Dermis microvascular lymphatic vessel endothelial cell (primary cell): Measurements from ENCODE around the gene POLL. TPM values are rescaled to one million over a fixed set of nuclear protein-coding genes. Genes with fewer than 3 reads are reported as not detected.
"Not testable (repeated sequence)": the region's sequence is repeated elsewhere in the genome, so short reads cannot be mapped to it uniquely, and the experiment has no call there.

ENCODE experiments used
- DNase-seq, 2 donors: peaks; one replicate each; pipeline versions ENCODE4 v3.0.0 to v3.0.0-alpha.2; 2010; ENCODE audit warnings: low read depth in 2 of 2
- total RNA-seq: library from RNA; depleted of rRNA; stranded (reverse); fragments of >200 nt; gene quantifications from 2 replicates; pipeline ENCODE4 v1.2.1, GENCODE V29; 2014

The POLL gene
- total RNA-seq, 1 donor from 2014 or later, result 5.6 TPM

DNA sequence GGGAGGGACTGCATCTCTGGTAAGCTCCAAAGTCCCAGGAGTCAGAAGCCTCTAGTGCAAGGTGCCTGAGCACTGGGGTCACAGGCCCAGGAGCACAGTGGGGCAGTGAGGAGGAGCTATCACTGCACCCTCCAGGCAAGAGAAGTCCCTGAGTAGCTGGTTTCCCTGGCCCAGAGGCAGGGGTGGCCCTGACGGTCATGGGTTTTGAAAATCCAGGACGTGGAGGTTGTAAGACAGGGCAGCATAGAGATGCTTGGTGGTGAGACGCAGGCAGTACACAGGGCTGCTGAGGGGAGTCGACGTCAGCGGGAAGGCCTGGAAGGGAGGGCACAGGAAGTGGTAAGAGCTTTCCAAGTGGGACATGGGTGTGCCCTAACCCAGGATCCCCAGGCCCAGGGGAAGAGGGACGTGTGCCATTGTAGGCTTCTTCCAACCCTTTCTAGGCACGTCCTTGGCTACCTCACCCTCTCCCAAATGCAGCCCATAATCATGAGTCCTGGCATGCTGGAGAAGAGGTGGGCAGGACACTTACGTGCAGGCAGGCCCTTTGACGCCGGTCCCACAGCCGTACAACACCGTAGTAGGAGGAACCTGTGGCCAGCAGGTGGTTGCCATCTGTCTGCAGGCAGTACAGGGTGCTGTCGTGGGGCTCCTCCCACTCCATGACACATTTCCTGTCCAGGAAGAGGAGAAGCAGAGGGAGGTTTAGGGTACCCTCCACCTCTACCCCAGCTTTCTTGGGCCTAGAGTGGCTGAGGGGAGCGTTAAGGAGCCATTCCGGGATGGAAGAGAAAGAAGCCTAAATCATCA is 23.2 kb upstream of the POLL start:
- no peak for DNase-seq

DNA sequence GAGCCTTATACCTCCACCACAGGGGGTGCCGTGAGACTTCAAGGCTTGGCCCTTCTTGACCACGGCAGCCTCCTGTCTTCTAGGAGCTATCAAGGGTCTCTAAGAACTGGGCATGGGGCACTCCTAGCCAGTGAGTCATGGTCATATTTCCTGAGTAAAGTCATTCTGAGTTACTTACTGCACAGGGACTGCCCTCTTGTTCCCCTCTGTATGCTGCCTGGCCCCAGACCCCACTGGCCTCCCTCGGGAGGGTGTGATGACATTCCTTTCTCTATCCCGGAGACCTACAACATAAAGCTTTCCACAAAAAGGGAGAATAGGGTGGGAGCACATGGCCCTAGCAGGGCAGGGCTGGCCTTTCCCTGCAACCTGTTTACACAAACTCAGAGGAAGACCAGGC is 21.4 kb upstream of the POLL start:
- DNase-seq, result peak in 1 of 2 donors; percentile 36

DNA sequence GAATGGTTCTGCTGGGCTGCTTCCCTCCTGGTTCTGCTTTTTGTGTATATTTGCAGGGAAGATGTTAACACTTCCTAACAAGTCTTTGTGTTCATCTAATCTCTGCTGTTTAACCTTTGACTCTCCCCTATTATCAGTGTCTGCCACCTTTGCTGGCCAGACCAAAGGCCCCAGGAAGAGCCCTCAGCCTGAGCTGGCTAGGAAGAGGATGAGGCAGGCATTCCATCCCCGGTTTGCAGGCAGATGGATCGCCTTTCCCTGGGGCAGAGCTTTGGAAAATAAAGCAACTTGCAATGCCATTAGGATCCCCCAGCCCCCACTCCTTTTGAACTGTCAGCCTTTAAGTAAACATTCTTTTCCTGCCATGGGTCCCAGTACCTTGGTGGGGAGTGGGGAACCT is 19.1 kb upstream of the POLL start:
- DNase-seq, result peak; percentile 26 to 31

GRCh38 chr10:101602761-101603398 is 14.8 kb upstream of the POLL start:
- DNase-seq, result peak; percentile 48 to 62

- no peak for DNase-seq
These were observed 13.5 kb upstream of the POLL start for GRCh38 chr10:101601541-101601940.

- no peak for DNase-seq
These were observed 9.2 kb upstream of the POLL start for GRCh38 chr10:101597091-101597900.

GRCh38 chr10:101595591-101596433 is 7.8 kb upstream of the POLL start:
- DNase-seq, result no peak

GRCh38 chr10:101593331-101593730 is 5.3 kb upstream of the POLL start:
- DNase-seq, result not testable (repeated sequence)

DNA sequence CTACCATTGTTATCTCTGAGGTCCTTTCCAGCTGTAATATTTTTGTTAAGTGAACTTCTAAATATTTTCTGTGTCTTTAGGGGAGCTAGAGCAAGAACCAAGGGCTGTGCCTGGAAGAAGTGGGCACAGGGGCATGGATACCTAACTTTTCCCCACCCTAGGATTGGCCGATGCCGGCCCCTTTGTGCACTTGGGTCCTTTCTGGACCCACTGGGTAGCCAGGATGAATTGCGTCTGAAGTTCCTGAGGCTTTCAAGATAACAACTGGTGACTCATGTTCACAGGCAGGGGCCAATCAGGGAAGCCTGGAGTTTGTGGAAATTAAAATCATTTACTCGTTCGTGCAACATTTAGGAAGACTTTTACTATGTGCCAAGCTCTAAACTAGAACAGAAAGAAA is 822 bp upstream of the POLL start:
- DNase-seq, result peak in 1 of 2 donors; percentile 38

GRCh38 chr10:101585841-101586240 is 2.2 kb downstream of the POLL start:
- no peak for DNase-seq

DNA sequence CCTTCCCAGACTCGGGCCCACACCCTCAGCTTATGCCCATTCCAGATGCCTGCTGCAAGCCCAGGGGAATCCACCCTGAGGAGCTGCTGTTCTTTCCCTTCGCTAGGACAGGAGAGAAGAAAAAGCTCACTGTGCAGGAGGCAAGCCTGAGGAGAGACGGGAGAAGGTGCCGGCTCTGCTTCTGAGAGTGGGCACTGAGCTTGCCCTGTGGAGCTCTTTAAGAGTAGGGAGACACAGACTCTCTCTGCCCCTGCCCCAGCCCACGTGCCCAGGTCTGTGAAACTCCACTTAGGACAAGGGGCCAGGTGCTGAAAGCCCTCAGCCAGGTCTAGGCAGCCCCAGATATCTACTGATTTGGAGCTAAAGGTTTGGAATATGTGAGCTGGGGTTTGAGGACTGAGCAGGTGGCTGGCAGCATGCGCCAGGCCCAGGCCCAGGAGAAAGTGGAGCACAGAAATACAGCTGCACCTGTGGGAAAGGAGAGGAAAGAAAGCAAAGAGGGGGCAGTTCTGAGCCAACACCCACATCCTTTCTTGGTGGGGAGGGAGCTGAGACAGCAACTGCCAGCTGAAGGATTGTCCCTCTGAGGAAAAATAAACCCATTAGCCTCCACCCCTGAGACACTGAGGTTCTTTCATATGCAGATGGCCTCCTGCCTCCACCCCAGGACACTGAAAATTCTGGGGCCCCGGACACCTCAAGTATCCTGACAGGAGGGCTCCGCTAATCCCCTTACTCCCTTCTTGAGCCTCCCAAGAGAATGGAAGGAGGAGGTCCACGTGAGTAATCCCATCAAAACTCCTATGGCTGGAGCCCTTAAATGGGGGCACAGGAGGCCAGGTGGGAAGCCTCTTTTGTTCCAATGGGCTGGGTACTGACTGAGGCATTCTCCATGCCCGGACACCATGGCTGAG is 7.3 kb downstream of the POLL start:
- DNase-seq, result no peak

DNA sequence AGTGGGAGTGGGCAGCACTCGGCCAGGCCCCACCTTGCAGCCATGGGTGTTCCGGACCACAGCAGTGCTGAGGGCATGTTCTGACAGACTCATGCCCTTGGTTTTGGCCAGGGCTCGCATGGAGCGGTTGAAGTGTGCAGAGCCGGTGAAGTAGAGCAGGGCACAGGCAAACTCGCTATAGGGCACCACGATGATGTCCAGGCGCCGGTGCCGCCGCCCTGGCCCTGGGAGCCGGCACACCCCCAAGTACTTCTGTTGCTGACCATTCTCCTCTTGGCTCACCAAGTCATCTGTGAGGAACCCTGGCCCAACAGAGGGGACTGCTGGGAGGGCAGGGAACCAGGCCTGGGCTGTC is 8.6 kb downstream of the POLL start:
- DNase-seq, result no peak

GRCh38 chr10:101578803-101579515 is 9.1 kb downstream of the POLL start:
- DNase-seq, result no peak

DNA sequence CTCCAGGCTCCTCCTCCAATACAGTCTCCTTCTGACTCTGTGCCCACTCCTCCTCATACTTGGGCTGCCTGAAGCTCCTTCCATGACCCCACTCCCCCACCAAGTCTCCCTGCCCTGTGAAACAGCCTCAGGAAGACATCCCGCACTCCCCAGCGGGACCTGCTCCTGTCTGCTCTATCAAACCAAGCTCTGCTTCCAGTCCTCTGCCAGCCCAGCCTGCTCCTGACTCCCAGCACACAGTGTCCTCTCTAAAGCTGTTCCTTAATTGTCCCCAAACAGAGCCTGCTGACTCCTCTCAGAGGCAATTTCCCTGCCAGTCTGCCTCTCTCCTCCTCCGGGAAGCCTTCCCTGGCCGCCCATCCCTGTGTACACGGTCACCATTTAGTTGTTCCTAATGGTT is 9.9 kb downstream of the POLL start:
- no peak for DNase-seq

- DNase-seq, result no peak
These were observed 10.8 kb downstream of the POLL start for GRCh38 chr10:101577121-101577871.

DNA sequence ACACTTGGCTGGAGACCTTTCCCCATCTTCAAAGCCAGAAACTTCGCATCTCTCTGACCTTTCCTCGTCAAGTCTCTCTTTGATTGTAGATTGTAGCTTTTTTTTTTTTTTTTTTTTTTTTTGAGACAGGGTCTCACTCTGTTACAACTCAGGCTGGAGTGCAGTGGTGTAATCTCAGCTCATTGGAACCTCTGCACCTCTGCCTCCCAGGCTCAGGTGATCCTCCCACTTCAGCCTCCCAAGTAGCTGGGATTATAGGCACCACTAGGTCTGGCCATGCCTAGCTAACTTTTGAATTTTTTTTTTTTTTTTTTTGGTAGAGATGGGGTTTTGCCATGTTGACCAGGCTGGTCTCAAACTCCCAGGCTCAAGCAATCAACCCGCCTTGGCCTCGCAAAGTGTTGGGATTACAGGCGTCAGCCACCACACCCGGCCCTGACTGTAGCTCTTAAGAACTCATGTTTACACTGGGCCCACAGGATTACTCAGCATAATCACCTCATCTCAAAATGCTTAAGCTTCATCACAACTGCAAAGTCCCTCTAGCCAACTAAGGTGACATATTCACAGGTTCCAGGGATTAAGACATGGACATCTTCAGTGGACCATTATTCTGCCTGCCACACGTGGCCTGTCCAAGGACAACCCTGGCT is 11.7 kb downstream of the POLL start:
- no peak for DNase-seq

DNA sequence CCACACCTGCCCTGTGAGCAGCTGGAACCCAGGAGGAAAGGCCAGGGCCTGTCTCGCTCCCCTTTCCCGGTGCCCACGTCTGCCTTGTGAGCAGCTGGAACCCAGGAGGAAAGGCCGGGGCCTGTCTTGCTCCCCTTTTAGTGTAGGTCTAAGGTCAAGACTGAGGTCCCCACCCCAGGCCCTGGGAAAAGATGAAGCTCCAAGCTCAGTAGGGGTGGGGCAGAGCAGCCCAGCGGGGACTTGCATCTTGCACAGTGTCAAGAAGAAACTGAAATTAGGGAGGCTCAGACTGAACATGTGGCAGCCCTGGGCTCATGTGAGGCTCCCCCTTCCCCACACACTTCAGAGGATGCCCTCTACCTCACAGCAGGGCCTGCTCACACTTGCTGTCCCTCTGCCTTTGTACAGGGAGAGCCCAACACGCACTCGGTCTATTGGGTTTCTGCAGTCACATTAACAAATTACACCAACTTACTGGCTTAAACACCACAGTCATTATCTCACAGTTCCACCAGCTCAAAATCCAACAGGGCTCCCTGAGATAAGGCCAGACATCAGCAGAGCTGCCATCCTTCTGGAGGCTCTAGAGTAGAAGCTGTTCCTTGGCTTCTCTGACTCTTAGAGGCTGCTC is 12.4 kb downstream of the POLL start:
- DNase-seq, result no peak

DNA sequence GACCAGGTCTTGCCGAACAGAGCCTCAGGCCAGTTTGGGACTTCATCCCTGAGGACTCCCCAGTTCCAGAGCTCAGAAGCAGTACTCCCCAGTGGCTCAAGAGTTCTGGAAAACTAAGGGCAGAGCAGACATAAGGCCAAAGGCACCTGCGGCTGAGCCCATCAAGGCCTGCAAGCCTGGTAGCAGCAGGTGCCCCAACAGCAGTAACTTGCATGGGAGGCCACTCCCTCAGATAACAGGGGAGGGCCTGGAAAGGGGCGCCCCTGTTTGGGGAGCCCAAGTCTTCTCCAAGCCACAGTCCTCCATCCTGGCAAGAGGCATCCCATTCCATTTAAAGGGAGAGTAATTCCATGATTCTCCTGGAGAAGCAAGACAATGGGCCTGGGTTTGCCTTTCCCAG is 13.0 kb downstream of the POLL start:
- no peak for DNase-seq
